Type B pancreatic cell (in vitro differentiated cells): ENCODE results near the gene HOMER3. TPM values are rescaled to one million over a fixed set of nuclear protein-coding genes. Genes with fewer than 3 reads are reported as not detected.
"Not testable (repeated sequence)": the region's sequence is repeated elsewhere in the genome, so short reads cannot be mapped to it uniquely, and the experiment has no call there.

Experiments used
- DNase-seq: peaks from one replicate; pipeline ENCODE4 v3.0.0; 2021; ENCODE audit warnings: mixed read lengths; ENCODE audit not compliant: unreplicated experiment; ENCODE audit errors: extremely low spot score
- H3K27ac Mint-ChIP-seq: 2 replicates; pipeline ENCODE4 v1.8.0; 2021; ENCODE audit warnings: mild to moderate bottlenecking, mixed read lengths
- H3K27me3 Mint-ChIP-seq: 2 replicates; pipeline ENCODE4 v1.8.0; 2021; ENCODE audit warnings: mixed read lengths
- H3K36me3 Mint-ChIP-seq: 2 replicates; pipeline ENCODE4 v1.8.0; 2021; ENCODE audit warnings: mixed read lengths
- H3K4me1 Mint-ChIP-seq: one replicate; pipeline ENCODE4 v1.8.0; 2021; ENCODE audit warnings: mixed read lengths; ENCODE audit not compliant: unreplicated experiment
- H3K4me3 Mint-ChIP-seq: 2 replicates; pipeline ENCODE4 v1.8.0; 2021; ENCODE audit warnings: mild to moderate bottlenecking, mixed read lengths
- H3K9me3 Mint-ChIP-seq: 2 replicates; pipeline ENCODE4 v1.8.0; 2021; ENCODE audit warnings: mixed read lengths
- total RNA-seq: library from RNA; stranded (reverse); gene quantifications from 2 replicates; pipeline ENCODE4 v1.2.1, GENCODE V29; 2021; ENCODE audit warnings: low replicate concordance
- TF ChIP-seq, protein P1 (sequence below): fragments of 200-600 bp; sonication (generic); conservative IDR thresholded peaks from 2 replicates; pipeline ENCODE4 v1.5.0; 2021; ENCODE audit warnings: antibody characterized with exemption, mild to moderate bottlenecking

The HOMER3 gene
- total RNA-seq, 1 donor from 2014 or later, result 38.6 TPM

DNA sequence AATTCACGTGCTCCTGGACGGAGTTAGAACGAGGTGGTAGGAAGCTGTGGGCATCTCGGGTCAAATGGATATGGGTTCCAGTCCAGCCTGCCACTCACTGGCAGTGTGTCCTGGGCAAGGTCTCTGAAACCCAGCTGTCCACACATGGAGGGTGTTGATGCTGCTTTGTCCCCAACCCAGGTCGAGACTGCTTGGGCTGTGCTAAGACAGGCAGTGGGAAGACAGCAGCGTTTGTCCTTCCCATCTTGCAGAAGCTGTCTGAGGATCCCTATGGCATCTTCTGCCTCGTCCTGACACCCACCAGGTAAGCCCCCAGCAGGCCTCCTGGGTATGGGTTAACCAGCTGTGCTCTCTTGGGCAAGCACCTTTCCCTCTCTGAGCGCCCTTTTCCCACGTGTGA is 20.6 kb downstream of the HOMER3 start:
- H3K4me3 Mint-ChIP-seq, result peak overlapping the region; percentile 93
- H3K9me3 Mint-ChIP-seq, result no peaks in the 10 kb centered on the region
- H3K27ac Mint-ChIP-seq, result peak overlapping the region; percentile 87
- DNase-seq, result no peak
- peaks cover 4% of the 10 kb centered on the region for H3K36me3 Mint-ChIP-seq
- TF ChIP-seq, protein P1, sequence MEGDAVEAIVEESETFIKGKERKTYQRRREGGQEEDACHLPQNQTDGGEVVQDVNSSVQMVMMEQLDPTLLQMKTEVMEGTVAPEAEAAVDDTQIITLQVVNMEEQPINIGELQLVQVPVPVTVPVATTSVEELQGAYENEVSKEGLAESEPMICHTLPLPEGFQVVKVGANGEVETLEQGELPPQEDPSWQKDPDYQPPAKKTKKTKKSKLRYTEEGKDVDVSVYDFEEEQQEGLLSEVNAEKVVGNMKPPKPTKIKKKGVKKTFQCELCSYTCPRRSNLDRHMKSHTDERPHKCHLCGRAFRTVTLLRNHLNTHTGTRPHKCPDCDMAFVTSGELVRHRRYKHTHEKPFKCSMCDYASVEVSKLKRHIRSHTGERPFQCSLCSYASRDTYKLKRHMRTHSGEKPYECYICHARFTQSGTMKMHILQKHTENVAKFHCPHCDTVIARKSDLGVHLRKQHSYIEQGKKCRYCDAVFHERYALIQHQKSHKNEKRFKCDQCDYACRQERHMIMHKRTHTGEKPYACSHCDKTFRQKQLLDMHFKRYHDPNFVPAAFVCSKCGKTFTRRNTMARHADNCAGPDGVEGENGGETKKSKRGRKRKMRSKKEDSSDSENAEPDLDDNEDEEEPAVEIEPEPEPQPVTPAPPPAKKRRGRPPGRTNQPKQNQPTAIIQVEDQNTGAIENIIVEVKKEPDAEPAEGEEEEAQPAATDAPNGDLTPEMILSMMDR, result no peak
- no peaks in the 10 kb centered on the region for H3K27me3 Mint-ChIP-seq
- H3K4me1 Mint-ChIP-seq, result peaks cover 14% of the 10 kb centered on the region

DNA sequence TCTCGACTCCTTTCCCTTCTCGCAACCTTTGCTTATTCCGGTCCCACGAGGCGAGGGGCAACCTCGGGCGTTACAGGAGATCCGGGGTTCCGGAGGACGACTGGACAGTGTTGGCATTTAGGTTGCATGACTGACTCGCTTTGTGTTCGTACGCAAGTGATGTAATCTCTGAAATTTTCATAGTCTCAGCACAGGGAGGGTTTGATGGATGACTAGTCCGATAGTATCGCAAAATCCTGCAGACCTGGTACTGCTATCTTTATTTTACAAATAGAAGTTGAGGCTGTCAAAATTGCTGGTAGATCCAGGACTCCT is 21.2 kb downstream of the HOMER3 start:
- DNase-seq, result no peak
- Mint-ChIP-seq H3K9me3 (no peaks in the 10 kb centered on the region), H3K36me3 (peaks cover 4% of the 10 kb centered on the region), H3K27me3 (no peaks in the 10 kb centered on the region), H3K27ac (peak overlapping the region; percentile 87), H3K4me3 (peak overlapping the region; percentile 93), H3K4me1 (peaks cover 14% of the 10 kb centered on the region)
- TF ChIP-seq, protein P1, result no peak

DNA sequence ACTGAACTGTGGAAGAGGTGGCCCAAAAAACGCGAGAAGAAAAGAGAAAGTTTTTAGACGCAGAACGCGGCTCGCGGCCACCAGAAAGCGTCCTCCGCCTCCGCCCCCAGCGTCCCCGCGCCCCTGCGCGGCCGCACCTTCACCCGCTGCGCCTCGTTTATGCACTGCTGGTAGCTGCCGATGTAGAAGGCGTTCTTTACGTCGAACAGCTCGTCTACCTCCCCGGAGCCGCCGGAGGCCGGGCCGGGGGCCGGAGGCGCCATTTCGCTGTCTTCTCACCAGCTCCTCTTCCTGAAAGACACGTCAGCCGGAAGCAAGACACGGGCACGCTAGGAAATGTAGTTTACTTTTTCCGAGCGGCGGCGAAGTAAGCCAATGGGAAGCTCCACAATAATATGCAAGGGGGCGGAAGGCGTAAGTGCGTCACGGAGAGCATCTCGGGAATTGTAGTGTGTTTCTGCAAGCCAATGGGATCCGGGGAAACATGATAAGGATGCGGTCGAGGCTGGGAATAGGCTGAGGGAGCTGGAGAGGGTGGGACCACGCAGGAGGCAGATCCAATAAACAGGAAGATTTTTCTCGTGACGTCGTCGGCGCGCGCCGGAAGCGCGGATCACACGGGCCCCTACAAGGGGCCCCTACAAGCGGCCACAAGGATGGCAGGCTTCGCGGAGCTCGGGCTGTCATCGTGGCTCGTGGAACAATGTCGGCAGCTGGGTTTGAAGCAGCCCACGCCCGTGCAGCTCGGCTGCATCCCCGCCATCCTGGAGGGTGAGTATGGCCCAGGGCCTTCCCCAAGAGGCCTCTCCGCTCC is 21.7 kb downstream of the HOMER3 start, which contains the start of the genes COPE and DDX49:
TSS of gene COPE (minus strand) at position 302 of the 814 bp plus-strand sequence. CDS start at position 263, 39 bp downstream.
TSS of gene DDX49 (plus strand) at position 630 of the 814 bp plus-strand sequence. CDS start at position 657, 27 bp downstream.
- no peaks in the 10 kb centered on the region for H3K9me3 Mint-ChIP-seq
- peaks cover 14% of the 10 kb centered on the region for H3K4me1 Mint-ChIP-seq
- H3K27ac Mint-ChIP-seq, result peak within 1 kb of the TSS; percentile 87

GRCh38 chr19:18917593-18917992 is 23.4 kb downstream of the HOMER3 start:
- H3K4me1 Mint-ChIP-seq, result peaks cover 14% of the 10 kb centered on the region
- not testable (repeated sequence) for H3K36me3 Mint-ChIP-seq, H3K9me3 Mint-ChIP-seq, H3K27me3 Mint-ChIP-seq, DNase-seq, H3K27ac Mint-ChIP-seq
- H3K4me3 Mint-ChIP-seq, result peak overlapping the region; percentile 80

More for the DNA sequence above, 21.7 kb downstream of the HOMER3 start, which contains the start of the genes COPE and DDX49:
- H3K4me3 Mint-ChIP-seq, result peak within 1 kb of the TSS; percentile 93
- peak; percentile 97 for DNase-seq
- peaks cover under 1% of the 10 kb centered on the region for H3K36me3 Mint-ChIP-seq
- no peaks in the 10 kb centered on the region for H3K27me3 Mint-ChIP-seq
- TF ChIP-seq, protein P1, result no peak

- peaks cover 7% of the 10 kb centered on the region for H3K36me3 Mint-ChIP-seq
- TF ChIP-seq, protein P1, result peak; percentile 62
- H3K27me3 Mint-ChIP-seq, result no peaks in the 10 kb centered on the region
- peaks cover 14% of the 10 kb centered on the region for H3K4me1 Mint-ChIP-seq
- no peaks in the 10 kb centered on the region for H3K9me3 Mint-ChIP-seq
- peak overlapping the region; percentile 72 for H3K4me3 Mint-ChIP-seq
- DNase-seq, result no peak
- H3K27ac Mint-ChIP-seq, result peak overlapping the region; percentile 83
Observed at GRCh38 chr19:18915639-18916038, 25.4 kb downstream of the HOMER3 start.

GRCh38 chr19:18913466-18913865 is 27.6 kb downstream of the HOMER3 start:
- TF ChIP-seq, protein P1, result no peak
- peaks cover 4% of the 10 kb centered on the region for H3K4me1 Mint-ChIP-seq
- no peak for DNase-seq
- no peak overlapping the region for H3K4me3 Mint-ChIP-seq
- H3K9me3 Mint-ChIP-seq, result no peaks in the 10 kb centered on the region
- H3K36me3 Mint-ChIP-seq, result peaks cover 7% of the 10 kb centered on the region
- peak overlapping the region; percentile 56 for H3K27ac Mint-ChIP-seq
- no peaks in the 10 kb centered on the region for H3K27me3 Mint-ChIP-seq
